Esophagus muscularis mucosa (tissue), 4 donors: ENCODE results near the gene ALX3.

Source experiments
- EP300 ChIP-seq: sonication (generic); formaldehyde crosslinking; IDR thresholded peaks from one replicate; pipeline ENCODE4 v1.6.1; 2017; ENCODE audit warnings: antibody characterized with exemption
- POLR2A ChIP-seq: fragments of 450-650 bp; IDR thresholded peaks from one replicate; pipeline ENCODE4 v1.6.1; 2017; ENCODE audit warnings: antibody characterized with exemption, moderate library complexity, mild to moderate bottlenecking, low read depth
- POLR2AphosphoS5 ChIP-seq, 2 donors: sonication (generic); formaldehyde crosslinking; IDR thresholded peaks; one replicate each; pipeline ENCODE4 v1.6.1; 2017; ENCODE audit warnings: antibody characterized with exemption in 2 of 2
- TF ChIP-seq, protein P1 (sequence below), 3 experiments: fragments of 200-600 bp in 2 of 3; fragments of 450-650 bp in 1 of 3; sonication (generic) in 2 of 3; IDR thresholded peaks; one replicate each; pipeline ENCODE4 v1.5.1; 2017 to 2019; ENCODE audit warnings: antibody characterized with exemption in 3 of 3, mild to moderate bottlenecking in 2 of 3, moderate library complexity in 1 of 3

DNA sequence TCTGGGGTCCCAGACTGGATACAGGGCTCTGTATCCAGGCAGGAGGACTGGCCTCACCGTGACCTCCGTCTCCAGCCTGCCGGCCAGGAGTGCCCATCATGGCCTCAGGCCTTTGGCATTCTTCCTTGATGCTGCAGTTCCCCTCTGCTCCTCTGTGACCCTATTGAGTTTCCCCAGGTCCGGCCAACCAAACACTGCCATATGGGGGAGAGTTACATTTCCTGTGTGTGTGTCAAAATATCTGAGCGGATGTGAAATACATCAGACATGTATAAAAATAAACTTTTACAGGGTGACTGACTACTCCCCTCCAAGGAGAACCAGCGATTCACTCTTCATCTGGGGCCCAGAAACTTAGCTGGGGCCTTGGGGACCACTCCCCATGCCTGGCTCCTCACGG, 31.6 kb upstream of the ALX3 start:
- TF ChIP-seq, protein P1, sequence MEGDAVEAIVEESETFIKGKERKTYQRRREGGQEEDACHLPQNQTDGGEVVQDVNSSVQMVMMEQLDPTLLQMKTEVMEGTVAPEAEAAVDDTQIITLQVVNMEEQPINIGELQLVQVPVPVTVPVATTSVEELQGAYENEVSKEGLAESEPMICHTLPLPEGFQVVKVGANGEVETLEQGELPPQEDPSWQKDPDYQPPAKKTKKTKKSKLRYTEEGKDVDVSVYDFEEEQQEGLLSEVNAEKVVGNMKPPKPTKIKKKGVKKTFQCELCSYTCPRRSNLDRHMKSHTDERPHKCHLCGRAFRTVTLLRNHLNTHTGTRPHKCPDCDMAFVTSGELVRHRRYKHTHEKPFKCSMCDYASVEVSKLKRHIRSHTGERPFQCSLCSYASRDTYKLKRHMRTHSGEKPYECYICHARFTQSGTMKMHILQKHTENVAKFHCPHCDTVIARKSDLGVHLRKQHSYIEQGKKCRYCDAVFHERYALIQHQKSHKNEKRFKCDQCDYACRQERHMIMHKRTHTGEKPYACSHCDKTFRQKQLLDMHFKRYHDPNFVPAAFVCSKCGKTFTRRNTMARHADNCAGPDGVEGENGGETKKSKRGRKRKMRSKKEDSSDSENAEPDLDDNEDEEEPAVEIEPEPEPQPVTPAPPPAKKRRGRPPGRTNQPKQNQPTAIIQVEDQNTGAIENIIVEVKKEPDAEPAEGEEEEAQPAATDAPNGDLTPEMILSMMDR (IDR thresholded peaks at IDR 0.05), result no peak
- TF ChIP-seq POLR2A, result no peak
- TF ChIP-seq POLR2AphosphoS5 (IDR thresholded peaks at IDR 0.05), result no peak
- no peak for TF ChIP-seq EP300
